ENCODE results near the gene CAPS2. TPM values are rescaled to one million over a fixed set of nuclear protein-coding genes. Genes with fewer than 3 reads are reported as not detected.
A peak's percentile ranks its signal among the peaks of the same experiment; 100 is the strongest.

The CAPS2 gene
- total and polyA plus RNA-seq, 2 experiments from 2014 or later = 2.9 to 7.4 TPM

GRCh38 chr12:75275702-75276101, 54.4 kb downstream of the CAPS2 start:
- H3K9me2 ChIP-seq (ENCODE audit: insufficient read depth) = no peaks in the 10 kb centered on the region
- H3K27me3 ChIP-seq (ENCODE audit: insufficient read depth) = no peaks in the 10 kb centered on the region
- no peak overlapping the region for H3K27ac Mint-ChIP-seq
- no peaks in the 10 kb centered on the region for H3F3A ChIP-seq (replicated peaks; ENCODE audit: low read depth)
- H3K36me3 Mint-ChIP-seq (ENCODE audit: low read depth) = no peaks in the 10 kb centered on the region
- no peak overlapping the region for H3K4me2 ChIP-seq
- H3K36me3 ChIP-seq (ENCODE audit: insufficient read depth) = no peaks in the 10 kb centered on the region
- H3K4me3 ChIP-seq = no peak overlapping the region
- H2AFZ ChIP-seq = no peak overlapping the region
- no peak for TF ChIP-seq REST (IDR thresholded peaks at IDR 0.05; ENCODE audit: unreplicated experiment)
- H3K4me1 ChIP-seq (ENCODE audit: insufficient read depth) = no peaks in the 10 kb centered on the region
- no peaks in the 10 kb centered on the region for H3K79me2 ChIP-seq (replicated peaks; ENCODE audit: insufficient read depth)
- H4K20me1 ChIP-seq (replicated peaks; ENCODE audit: insufficient read depth) = no peaks in the 10 kb centered on the region
- DNase-seq (ENCODE audit: low spot score) = no peak
- ATAC-seq = no peak
- H3K27ac ChIP-seq (ENCODE audit: low read depth) = no peak overlapping the region
- H3K4me3 Mint-ChIP-seq = no peak overlapping the region
- no peaks in the 10 kb centered on the region for H3K4me1 Mint-ChIP-seq
- H3K27me3 Mint-ChIP-seq (ENCODE audit: insufficient read depth, low read depth, poor library complexity) = no peaks in the 10 kb centered on the region
- no peaks in the 10 kb centered on the region for H3K9me3 Mint-ChIP-seq

- Histone ChIP-seq H3K27me3 (ENCODE audit: insufficient read depth) (no peaks in the 10 kb centered on the region), H3K4me2 (no peak overlapping the region), H3K9me2 (ENCODE audit: insufficient read depth) (no peaks in the 10 kb centered on the region; the same call in 1 of the 2 replicates), H2AFZ (0 out of 2 replicates have a peak overlapping the region, but pooled peaks have one; percentile 14), H3K79me2 (replicated peaks; ENCODE audit: insufficient read depth) (no peaks in the 10 kb centered on the region), H3K27ac (ENCODE audit: low read depth) (no peak overlapping the region), H3K4me1 (ENCODE audit: insufficient read depth) (no peaks in the 10 kb centered on the region), H3K4me3 (no peak overlapping the region), H3F3A (replicated peaks; ENCODE audit: low read depth) (no peaks in the 10 kb centered on the region), H4K20me1 (replicated peaks; ENCODE audit: insufficient read depth) (no peaks in the 10 kb centered on the region), H3K36me3 (ENCODE audit: insufficient read depth) (no peaks in the 10 kb centered on the region)
- Mint-ChIP-seq H3K36me3 (ENCODE audit: low read depth) (no peaks in the 10 kb centered on the region), H3K9me3 (no peaks in the 10 kb centered on the region; the same call in 2 of the 3 replicates), H3K27ac (no peak overlapping the region), H3K4me3 (no peak overlapping the region), H3K4me1 (no peaks in the 10 kb centered on the region), H3K27me3 (ENCODE audit: insufficient read depth, low read depth, poor library complexity) (no peaks in the 10 kb centered on the region)
- peak; percentile 4 for DNase-seq (ENCODE audit: low spot score)
- no peak for ATAC-seq
- TF ChIP-seq ZNF331 (CRISPR knock-in tag; IDR thresholded peaks at IDR 0.05; ENCODE audit: low read depth) = no peak
- TF ChIP-seq ETS1 (IDR thresholded peaks at IDR 0.05) = no peak
- TF ChIP-seq ZNF114 (CRISPR knock-in tag; IDR thresholded peaks at IDR 0.05) = no peak
- TF ChIP-seq EZH2phosphoT487 (IDR thresholded peaks at IDR 0.05; ENCODE audit: unreplicated experiment) = no peak
- TF ChIP-seq EZH2 (IDR thresholded peaks at IDR 0.05; ENCODE audit: low read depth, unreplicated experiment) = no peak
- TF ChIP-seq CTCF (conservative IDR thresholded peaks at IDR 0.05; ENCODE audit: low read depth in 2 of 2) = no peak
- no peak for TF ChIP-seq POLR2AphosphoS5 (IDR thresholded peaks at IDR 0.05; ENCODE audit: low read depth)
- TF ChIP-seq STAT1 (IDR thresholded peaks at IDR 0.05; ENCODE audit: unreplicated experiment) = no peak
- TF ChIP-seq REST (IDR thresholded peaks at IDR 0.05; ENCODE audit: unreplicated experiment) = no peak
- TF ChIP-seq NANOG (IDR thresholded peaks at IDR 0.05; ENCODE audit: borderline replicate concordance) = no peak
Measured at GRCh38 chr12:75271576-75271975, 58.5 kb downstream of the CAPS2 start.
